Endothelial cell of umbilical vein (primary cell): ENCODE measurements around the gene DUT. TPM values are rescaled to one million over a fixed set of nuclear protein-coding genes. Genes with fewer than 3 reads are reported as not detected.

ENCODE experiments used
- BruUV-seq: library from RNA; stranded (reverse); fragments of 400-500 nt; replicated peaks from 2 replicates; lab custom pipeline; 2021; lab: Mats Ljungman, UMichigan
- CTCF ChIA-PET: fragments of 300-600, 350-600 bp; sonication (Branson Sonifier 250); formaldehyde crosslinking; loops from one replicate; lab custom pipeline; 2021; ENCODE audit warnings: antibody characterized with exemption, inconsistent platforms; lab: Charles Lee
- POLR2A ChIA-PET: fragments of 300-600, 350-600 bp; sonication (Branson Sonifier 250); formaldehyde crosslinking; loops from one replicate; lab custom pipeline; 2021; ENCODE audit warnings: antibody characterized with exemption, inconsistent platforms; lab: Charles Lee
- DNase-seq: peaks from one replicate; pipeline ENCODE4 v3.0.0-alpha.2; 2011; ENCODE audit warnings: low read depth, low spot score
- FAIRE-seq: peaks from 2 replicates; lab custom pipeline; 2011; peaks lifted over from hg19 to GRCh38; lab: Jason Lieb, UNC
- H2AFZ ChIP-seq: 2 replicates; pipeline ENCODE4 v1.6.0; 2012; ENCODE audit warnings: low read depth, low read length, control low read depth, inconsistent platforms
- H3K27ac ChIP-seq: 2 replicates; pipeline ENCODE4 v1.5.1; 2011; ENCODE audit warnings: low read depth, mild to moderate bottlenecking, control low read depth, low read length, moderate library complexity; ENCODE audit not compliant: insufficient read depth
- H3K27me3 ChIP-seq, 2 experiments: 2 replicates each; pipeline versions ENCODE4 v1.6.0 to v1.6.1; 2011; ENCODE audit warnings: low read length in 2 of 2, mixed read lengths in 1 of 2; ENCODE audit not compliant: control insufficient read depth in 2 of 2, insufficient read depth in 2 of 2
- H3K36me3 ChIP-seq, 2 experiments: 2 replicates in 1 of 2; 3 replicates in 1 of 2; pipeline ENCODE4 v1.5.1; 2011; ENCODE audit warnings: low read length in 2 of 2, mild to moderate bottlenecking in 1 of 2, moderate library complexity in 1 of 2; ENCODE audit not compliant: control insufficient read depth in 2 of 2, insufficient read depth in 2 of 2; ENCODE audit errors: extremely low read depth in 1 of 2
- H3K4me1 ChIP-seq: 3 replicates; pipeline ENCODE4 v1.5.1; 2011; ENCODE audit warnings: mild to moderate bottlenecking, low read length; ENCODE audit not compliant: control insufficient read depth, insufficient read depth; ENCODE audit errors: extremely low read depth
- H3K4me2 ChIP-seq: 2 replicates; pipeline ENCODE4 v1.6.1; 2011; ENCODE audit warnings: low read length, control low read depth, mixed read lengths; ENCODE audit not compliant: insufficient read depth
- H3K4me3 ChIP-seq, 3 experiments: fragments of 200-600 bp in 1 of 3; sonication (generic), shearing (Covaris generic) in 1 of 3; replicated peaks in 1 of 3; 2 replicates each; pipeline ENCODE4 v1.5.1; 2011 to 2016; ENCODE audit warnings: control low read depth in 3 of 3, low read length in 3 of 3, mild to moderate bottlenecking in 2 of 3, inconsistent platforms in 1 of 3, low read depth in 1 of 3, moderate library complexity in 1 of 3; ENCODE audit not compliant: insufficient read depth in 1 of 3
- H3K79me2 ChIP-seq: 2 replicates; pipeline ENCODE4 v1.6.0; 2012; ENCODE audit warnings: low read length, inconsistent platforms; ENCODE audit not compliant: control insufficient read depth, insufficient read depth
- H3K9ac ChIP-seq: replicated peaks from 2 replicates; pipeline ENCODE3; 2011; ENCODE audit warnings: low read length, control low read depth; ENCODE audit not compliant: insufficient read depth; ENCODE audit errors: extremely low read depth
- H3K9me1 ChIP-seq: replicated peaks from 3 replicates; pipeline ENCODE4 v1.6.0; 2011; ENCODE audit warnings: mild to moderate bottlenecking, low read length; ENCODE audit not compliant: control insufficient read depth, insufficient read depth; ENCODE audit errors: extremely low read depth
- H3K9me3 ChIP-seq: replicated peaks from 2 replicates; pipeline ENCODE4 v1.5.1; 2012; ENCODE audit warnings: low read length, inconsistent platforms; ENCODE audit not compliant: control insufficient read depth, insufficient read depth
- H4K20me1 ChIP-seq: replicated peaks from 2 replicates; pipeline ENCODE3; 2011; ENCODE audit warnings: mild to moderate bottlenecking, low read length; ENCODE audit not compliant: control insufficient read depth, insufficient read depth; ENCODE audit errors: extremely low read depth
- EZH2 ChIP-seq: IDR thresholded peaks from 2 replicates; pipeline ENCODE4 v1.6.1; 2012; ENCODE audit warnings: borderline replicate concordance, low read depth, mild to moderate bottlenecking, moderate library complexity, low read length, inconsistent platforms; ENCODE audit not compliant: severe bottlenecking
- FOS ChIP-seq: IDR thresholded peaks from 2 replicates; pipeline ENCODE4 v1.6.1; 2011; ENCODE audit warnings: mild to moderate bottlenecking, low read length, moderate library complexity, borderline replicate concordance; ENCODE audit not compliant: insufficient read depth
- GATA2 ChIP-seq: IDR thresholded peaks from 2 replicates; pipeline ENCODE4 v1.7.0; 2011; ENCODE audit warnings: low read depth, mild to moderate bottlenecking, moderate library complexity, mixed read lengths, low read length; ENCODE audit not compliant: insufficient read length, insufficient read depth
- JUN ChIP-seq: IDR thresholded peaks from 2 replicates; pipeline ENCODE4 v1.6.1; 2011; ENCODE audit warnings: borderline replicate concordance, low read depth; ENCODE audit not compliant: insufficient read length, insufficient read depth
- MAX ChIP-seq: IDR thresholded peaks from 2 replicates; pipeline ENCODE4 v1.6.1; 2011; ENCODE audit not compliant: insufficient read depth, insufficient read length
- MYC ChIP-seq: IDR thresholded peaks from one replicate; pipeline ENCODE4 v1.6.1; 2011; ENCODE audit warnings: mild to moderate bottlenecking, low read depth, low read length
- POLR2A ChIP-seq: IDR thresholded peaks from 2 replicates; pipeline ENCODE4 v1.6.1; 2012; ENCODE audit warnings: low read depth, mild to moderate bottlenecking, control low read depth, low read length
- POLR2AphosphoS5 ChIP-seq: IDR thresholded peaks from 2 replicates; pipeline ENCODE4 v1.6.1; 2012; ENCODE audit warnings: low read depth, mild to moderate bottlenecking, control low read depth, low read length, moderate library complexity; ENCODE audit not compliant: insufficient read depth
- dilution Hi-C: fragments of 300-500 bp; cut with MboI; formaldehyde crosslinking; loops from one replicate; pipeline ENCODE4 v1.15.0; 2019; ENCODE audit warnings: low sequenced_read_pairs; ENCODE audit not compliant: extremely low pct_ligation_motif_present
- intact Hi-C: fragments of 100-400 bp; cut with micrococcal nuclease; formaldehyde crosslinking; loops from one replicate; pipeline ENCODE4 v1.10.0; 2022
- polyA plus RNA-seq, 4 experiments: library from polyadenylated mRNA; depleted of rRNA in 3 of 4; stranded (reverse) in 3 of 4; unstranded in 1 of 4; fragments of >200 nt; gene quantifications; 2 replicates each; pipeline versions ENCODE4 v1.2.1 to v1.2.3, GENCODE V29; 2011 to 2012; ENCODE audit warnings: missing spikeins in 1 of 4
- total RNA-seq: library from RNA; stranded (reverse); gene quantifications from 2 replicates; pipeline ENCODE4 v1.2.3, GENCODE V29; 2021
- TF ChIP-seq, protein P1 (sequence below), 2 donors: IDR thresholded peaks; 1 replicate in 1 of 2; 2 replicates in 1 of 2; pipeline ENCODE4 v1.5.1; 2011; ENCODE audit warnings: low read length in 2 of 2, mild to moderate bottlenecking in 2 of 2, moderate library complexity in 2 of 2, control low read depth in 1 of 2, inconsistent platforms in 1 of 2, low read depth in 1 of 2; ENCODE audit not compliant: insufficient read depth in 1 of 2; ENCODE audit errors: extremely low read depth in 1 of 2

DUT gene
- total and polyA plus RNA-seq, 2 donors (not counting 3 experiments of a cell fraction or from before 2014, with no cell fraction given), result 59.9 to 135 TPM

DNA sequence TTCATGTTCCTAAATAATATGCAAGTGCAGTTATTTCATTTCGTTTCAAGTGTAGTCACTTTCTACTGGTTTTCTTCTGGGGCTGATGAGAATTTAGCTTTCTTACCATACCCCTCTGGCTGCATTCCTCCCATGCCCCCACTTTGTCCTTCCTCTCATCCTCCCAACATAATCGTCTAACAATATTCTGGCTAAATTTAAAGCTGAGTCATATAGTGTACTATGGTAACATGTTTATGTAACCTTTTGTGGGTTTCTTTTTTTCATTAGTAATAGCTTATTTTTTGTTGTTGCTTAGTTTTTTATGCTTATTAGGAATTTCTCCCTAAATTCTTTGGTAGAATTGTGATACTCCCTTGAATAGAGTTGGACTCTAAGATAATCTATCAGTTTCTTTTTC is 30.5 kb downstream of the DUT start:
- peak overlapping the region; percentile 26 for H3K27ac ChIP-seq

More for the DNA sequence above, 30.5 kb downstream of the DUT start:
- Histone ChIP-seq H2AFZ (no peak overlapping the region), H3K9me3 (no peaks in the 10 kb centered on the region), H3K36me3 (no peaks in the 10 kb centered on the region), H3K9me1 (no peaks in the 10 kb centered on the region), H3K4me3 (no peak overlapping the region), H4K20me1 (no peaks in the 10 kb centered on the region), H3K4me2 (peak overlapping the region; percentile 50), H3K9ac (no peak overlapping the region), H3K27me3 (no peaks in the 10 kb centered on the region), H3K4me1 (peaks cover 22% of the 10 kb centered on the region), H3K79me2 (no peaks in the 10 kb centered on the region)
- intact Hi-C loops, result no loop called here
- CTCF ChIA-PET, result interaction anchor here (0.9 to 1.5 kb wide), 5 partner anchors 12 to 1783 kb away, joined by 3 to 9 read pairs (median 5); no protein-coding TSS in a partner anchor
- POLR2A ChIA-PET, result interaction anchor here (0.6 kb wide), 1 partner anchor 519 kb away, joined by 7 read pairs; no protein-coding TSS in a partner anchor
- BruUV-seq, result no TSS peak
- no peak for DNase-seq
- dilution Hi-C loops, result no loop called here
- TF ChIP-seq MYC (no peak), JUN (no peak), GATA2 (no peak), FOS (no peak), POLR2AphosphoS5 (no peak), MAX (no peak), EZH2 (no peak), POLR2A (no peak)
- TF ChIP-seq, protein P1, sequence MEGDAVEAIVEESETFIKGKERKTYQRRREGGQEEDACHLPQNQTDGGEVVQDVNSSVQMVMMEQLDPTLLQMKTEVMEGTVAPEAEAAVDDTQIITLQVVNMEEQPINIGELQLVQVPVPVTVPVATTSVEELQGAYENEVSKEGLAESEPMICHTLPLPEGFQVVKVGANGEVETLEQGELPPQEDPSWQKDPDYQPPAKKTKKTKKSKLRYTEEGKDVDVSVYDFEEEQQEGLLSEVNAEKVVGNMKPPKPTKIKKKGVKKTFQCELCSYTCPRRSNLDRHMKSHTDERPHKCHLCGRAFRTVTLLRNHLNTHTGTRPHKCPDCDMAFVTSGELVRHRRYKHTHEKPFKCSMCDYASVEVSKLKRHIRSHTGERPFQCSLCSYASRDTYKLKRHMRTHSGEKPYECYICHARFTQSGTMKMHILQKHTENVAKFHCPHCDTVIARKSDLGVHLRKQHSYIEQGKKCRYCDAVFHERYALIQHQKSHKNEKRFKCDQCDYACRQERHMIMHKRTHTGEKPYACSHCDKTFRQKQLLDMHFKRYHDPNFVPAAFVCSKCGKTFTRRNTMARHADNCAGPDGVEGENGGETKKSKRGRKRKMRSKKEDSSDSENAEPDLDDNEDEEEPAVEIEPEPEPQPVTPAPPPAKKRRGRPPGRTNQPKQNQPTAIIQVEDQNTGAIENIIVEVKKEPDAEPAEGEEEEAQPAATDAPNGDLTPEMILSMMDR (IDR thresholded peaks at IDR 0.05; ENCODE audit: extremely low read depth in 1 of 2, insufficient read depth in 1 of 2, low read depth in 1 of 2, low read length in 2 of 2), result no peak
- FAIRE-seq, result no peak
